HEK293 (cell line): ENCODE data around the gene TPD52L1.

Experiments used
- CTCF ChIA-PET: fragments of 350-600 bp; formaldehyde crosslinking; extraction: SDS; loops from one replicate; lab custom pipeline; 2021; ENCODE audit warnings: antibody characterized with exemption; lab: Yijun Ruan, JAX
- POLR2A ChIA-PET: fragments of 300-600 bp; formaldehyde crosslinking; extraction: SDS; loops from one replicate; lab custom pipeline; 2020; ENCODE audit warnings: antibody characterized with exemption, inconsistent platforms; lab: Yijun Ruan, JAX
- H3K27ac ChIP-seq: fragments of 200-500 bp; sonication (Bioruptor generic); 2 replicates; pipeline ENCODE4 v1.5.1; 2014; ENCODE audit warnings: low read depth, low read length, control low read depth, inconsistent platforms; ENCODE audit errors: extremely low read depth
- H3K36me3 ChIP-seq, 2 experiments: fragments of 200-500 bp in 1 of 2; sonication (Bioruptor generic) in 1 of 2; 1 replicate in 1 of 2; 2 replicates in 1 of 2; pipeline ENCODE4 v1.5.1; 2014 to 2017; ENCODE audit warnings: inconsistent platforms in 2 of 2, low read length in 2 of 2; ENCODE audit not compliant: control insufficient read depth in 2 of 2, insufficient read depth in 1 of 2
- H3K4me1 ChIP-seq: fragments of 200-500 bp; sonication (Bioruptor generic); 2 replicates; pipeline ENCODE4 v1.5.1; 2014; ENCODE audit warnings: mild to moderate bottlenecking, low read length, inconsistent platforms; ENCODE audit not compliant: control insufficient read depth, insufficient read depth
- H3K4me3 ChIP-seq: 2 replicates; pipeline ENCODE4 v1.5.1; 2011; ENCODE audit warnings: low read depth, mild to moderate bottlenecking, control low read depth, low read length, moderate library complexity
- H3K9me3 ChIP-seq: fragments of 200-500 bp; sonication (Bioruptor generic); 2 replicates; pipeline ENCODE4 v1.5.1; 2014; ENCODE audit warnings: low read depth, low read length, inconsistent platforms; ENCODE audit not compliant: control insufficient read depth, insufficient read depth
- MZF1 ChIP-seq: fragments of 450-650 bp; formaldehyde crosslinking; IDR thresholded peaks from 2 replicates; pipeline ENCODE4 v1.5.1; 2017; ENCODE audit warnings: missing biosample characterization, missing genetic modification characterization, borderline replicate concordance
- SP3 ChIP-seq: fragments of 450-650 bp; formaldehyde crosslinking; IDR thresholded peaks from 2 replicates; pipeline ENCODE4 v1.5.1; 2016; ENCODE audit warnings: missing biosample characterization, missing genetic modification characterization
- SP7 ChIP-seq: fragments of 450-650 bp; formaldehyde crosslinking; IDR thresholded peaks from 2 replicates; pipeline ENCODE4 v1.5.1; 2016; ENCODE audit warnings: missing biosample characterization, missing genetic modification characterization
- ZBTB1 ChIP-seq: fragments of 450-650 bp; formaldehyde crosslinking; IDR thresholded peaks from 2 replicates; pipeline ENCODE4 v1.5.1; 2016; ENCODE audit warnings: missing biosample characterization, missing genetic modification characterization
- ZFP37 ChIP-seq: fragments of 450-650 bp; formaldehyde crosslinking; IDR thresholded peaks from 2 replicates; pipeline ENCODE4 v1.5.1; 2016; ENCODE audit warnings: missing biosample characterization, missing genetic modification characterization
- ZFP41 ChIP-seq: fragments of 450-650 bp; formaldehyde crosslinking; IDR thresholded peaks from 2 replicates; pipeline ENCODE4 v1.5.1; 2016; ENCODE audit warnings: missing biosample characterization, missing genetic modification characterization, borderline replicate concordance
- ZNF138 ChIP-seq: fragments of 450-650 bp; formaldehyde crosslinking; IDR thresholded peaks from 2 replicates; pipeline ENCODE4 v1.5.1; 2016; ENCODE audit warnings: missing biosample characterization, missing genetic modification characterization, borderline replicate concordance
- ZNF19 ChIP-seq: fragments of 450-650 bp; formaldehyde crosslinking; IDR thresholded peaks from 2 replicates; pipeline ENCODE4; 2016; ENCODE audit warnings: missing biosample characterization, missing genetic modification characterization, low read depth
- ZNF214 ChIP-seq: fragments of 450-650 bp; formaldehyde crosslinking; IDR thresholded peaks from 2 replicates; pipeline ENCODE4 v1.5.1; 2017; ENCODE audit warnings: missing biosample characterization, mild to moderate bottlenecking, missing genetic modification characterization, borderline replicate concordance
- ZNF248 ChIP-seq: fragments of 450-650 bp; formaldehyde crosslinking; IDR thresholded peaks from 2 replicates; pipeline ENCODE4 v1.5.1; 2017; ENCODE audit warnings: missing biosample characterization, missing genetic modification characterization
- ZNF561 ChIP-seq: fragments of 450-650 bp; IDR thresholded peaks from 2 replicates; pipeline ENCODE4 v1.5.1; 2018; ENCODE audit warnings: missing biosample characterization, missing genetic modification characterization, borderline replicate concordance
- ZNF791 ChIP-seq: fragments of 450-650 bp; formaldehyde crosslinking; IDR thresholded peaks from 2 replicates; pipeline ENCODE4 v1.5.1; 2016; ENCODE audit warnings: missing biosample characterization, missing genetic modification characterization
- ZNF830 ChIP-seq: fragments of 450-650 bp; IDR thresholded peaks from 2 replicates; pipeline ENCODE4 v1.5.0; 2018; ENCODE audit warnings: missing biosample characterization, missing genetic modification characterization, low read depth, mild to moderate bottlenecking, moderate library complexity
- TF ChIP-seq, protein P1 (sequence below): fragments of 450-650 bp; formaldehyde crosslinking; IDR thresholded peaks from 2 replicates; pipeline ENCODE4; 2016; ENCODE audit warnings: missing biosample characterization, missing genetic modification characterization
- TF ChIP-seq, protein P2 (sequence below): fragments of 450-650 bp; formaldehyde crosslinking; IDR thresholded peaks from 2 replicates; pipeline ENCODE4 v1.5.1; 2016; ENCODE audit warnings: missing biosample characterization, missing genetic modification characterization, borderline replicate concordance
- TF ChIP-seq, protein P3 (sequence below): fragments of 450-650 bp; formaldehyde crosslinking; IDR thresholded peaks from 2 replicates; pipeline ENCODE4 v1.5.1; 2016; ENCODE audit warnings: missing biosample characterization, missing genetic modification characterization
- TF ChIP-seq, protein P4 (sequence below): fragments of 450-650 bp; formaldehyde crosslinking; IDR thresholded peaks from 2 replicates; pipeline ENCODE4 v1.5.1; 2016; ENCODE audit warnings: missing biosample characterization, missing genetic modification characterization
- TF ChIP-seq, protein P5 (sequence below): fragments of 450-650 bp; formaldehyde crosslinking; IDR thresholded peaks from 2 replicates; pipeline ENCODE4 v1.5.0; 2017; ENCODE audit warnings: missing biosample characterization, missing genetic modification characterization, borderline replicate concordance
- TF ChIP-seq, protein P6 (sequence below): fragments of 450-650 bp; formaldehyde crosslinking; IDR thresholded peaks from 2 replicates; pipeline ENCODE4 v1.5.1; 2017; ENCODE audit warnings: missing biosample characterization, mild to moderate bottlenecking, missing genetic modification characterization, moderate library complexity
- TF ChIP-seq, protein P7 (sequence below): sonication (generic); formaldehyde crosslinking; IDR thresholded peaks from 2 replicates; pipeline ENCODE4 v1.8.1; 2022; ENCODE audit warnings: mild to moderate bottlenecking, moderate library complexity, missing genetic modification reagents
- TF ChIP-seq, protein P8 (sequence below): fragments of 450-650 bp; formaldehyde crosslinking; IDR thresholded peaks from 2 replicates; pipeline ENCODE4 v1.5.1; 2016; ENCODE audit warnings: missing biosample characterization, missing genetic modification characterization, low read depth
- TF ChIP-seq, protein P9 (sequence below): fragments of 450-650 bp; formaldehyde crosslinking; IDR thresholded peaks from 2 replicates; pipeline ENCODE4 v1.5.1; 2017; ENCODE audit warnings: missing biosample characterization, missing genetic modification characterization

TPD52L1 gene

DNA sequence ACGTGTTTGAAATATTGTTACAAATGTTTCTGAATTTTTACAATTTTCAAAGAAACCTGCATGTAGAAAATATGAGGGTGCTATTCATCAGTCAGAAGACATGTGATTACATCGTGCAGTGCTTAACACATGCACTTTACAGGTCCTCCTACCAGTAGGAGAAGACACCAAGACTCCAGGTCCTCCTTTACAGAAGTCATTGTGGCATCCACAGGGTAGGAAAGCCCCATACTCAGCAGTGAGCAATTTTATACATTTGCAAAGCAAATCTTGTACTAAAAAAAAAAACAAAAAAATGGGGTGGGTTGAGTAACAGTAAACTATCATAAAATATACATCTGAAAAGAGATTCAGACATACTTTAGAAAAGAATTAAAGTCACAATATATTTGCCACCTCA, 14.0 kb downstream of the TPD52L1 start (continued):
- TF ChIP-seq, protein P1, sequence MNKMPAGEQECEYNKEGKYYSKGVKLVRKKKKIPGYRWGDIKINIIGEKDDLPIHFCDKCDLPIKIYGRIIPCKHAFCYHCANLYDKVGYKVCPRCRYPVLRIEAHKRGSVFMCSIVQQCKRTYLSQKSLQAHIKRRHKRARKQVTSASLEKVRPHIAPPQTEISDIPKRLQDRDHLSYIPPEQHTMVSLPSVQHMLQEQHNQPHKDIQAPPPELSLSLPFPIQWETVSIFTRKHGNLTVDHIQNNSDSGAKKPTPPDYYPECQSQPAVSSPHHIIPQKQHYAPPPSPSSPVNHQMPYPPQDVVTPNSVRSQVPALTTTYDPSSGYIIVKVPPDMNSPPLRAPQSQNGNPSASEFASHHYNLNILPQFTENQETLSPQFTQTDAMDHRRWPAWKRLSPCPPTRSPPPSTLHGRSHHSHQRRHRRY (tag by site-specific recombination), result no peak
- TF ChIP-seq, protein P2, sequence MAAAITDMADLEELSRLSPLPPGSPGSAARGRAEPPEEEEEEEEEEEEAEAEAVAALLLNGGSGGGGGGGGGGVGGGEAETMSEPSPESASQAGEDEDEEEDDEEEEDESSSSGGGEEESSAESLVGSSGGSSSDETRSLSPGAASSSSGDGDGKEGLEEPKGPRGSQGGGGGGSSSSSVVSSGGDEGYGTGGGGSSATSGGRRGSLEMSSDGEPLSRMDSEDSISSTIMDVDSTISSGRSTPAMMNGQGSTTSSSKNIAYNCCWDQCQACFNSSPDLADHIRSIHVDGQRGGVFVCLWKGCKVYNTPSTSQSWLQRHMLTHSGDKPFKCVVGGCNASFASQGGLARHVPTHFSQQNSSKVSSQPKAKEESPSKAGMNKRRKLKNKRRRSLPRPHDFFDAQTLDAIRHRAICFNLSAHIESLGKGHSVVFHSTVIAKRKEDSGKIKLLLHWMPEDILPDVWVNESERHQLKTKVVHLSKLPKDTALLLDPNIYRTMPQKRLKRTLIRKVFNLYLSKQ (tag by site-specific recombination), result no peak
- TF ChIP-seq ZNF19 (tag by site-specific recombination) (no peak), ZNF791 (tag by site-specific recombination) (no peak), ZFP41 (no peak), MZF1 (tag by site-specific recombination) (no peak)
- TF ChIP-seq, protein P3, sequence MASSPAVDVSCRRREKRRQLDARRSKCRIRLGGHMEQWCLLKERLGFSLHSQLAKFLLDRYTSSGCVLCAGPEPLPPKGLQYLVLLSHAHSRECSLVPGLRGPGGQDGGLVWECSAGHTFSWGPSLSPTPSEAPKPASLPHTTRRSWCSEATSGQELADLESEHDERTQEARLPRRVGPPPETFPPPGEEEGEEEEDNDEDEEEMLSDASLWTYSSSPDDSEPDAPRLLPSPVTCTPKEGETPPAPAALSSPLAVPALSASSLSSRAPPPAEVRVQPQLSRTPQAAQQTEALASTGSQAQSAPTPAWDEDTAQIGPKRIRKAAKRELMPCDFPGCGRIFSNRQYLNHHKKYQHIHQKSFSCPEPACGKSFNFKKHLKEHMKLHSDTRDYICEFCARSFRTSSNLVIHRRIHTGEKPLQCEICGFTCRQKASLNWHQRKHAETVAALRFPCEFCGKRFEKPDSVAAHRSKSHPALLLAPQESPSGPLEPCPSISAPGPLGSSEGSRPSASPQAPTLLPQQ (tag by site-specific recombination), result no peak

DNA sequence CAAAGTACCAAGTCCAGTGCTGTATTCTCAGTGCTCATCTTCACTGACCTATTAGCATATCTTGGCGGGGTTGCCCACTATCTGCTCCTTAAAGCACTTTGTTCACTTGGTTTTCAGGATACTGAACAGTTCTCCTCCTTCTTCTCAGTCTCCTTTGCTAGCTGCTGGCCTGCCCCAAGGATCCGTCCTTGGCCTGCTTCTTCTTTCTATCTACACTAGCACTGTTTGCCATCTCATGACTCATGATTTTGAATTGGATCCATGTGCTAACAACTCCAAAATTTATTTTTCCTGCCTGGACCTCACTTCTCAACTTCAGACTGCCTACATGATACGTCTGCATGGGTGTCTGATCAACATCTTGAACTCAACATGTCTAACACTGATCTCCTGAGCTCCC, 15.5 kb downstream of the TPD52L1 start:
- H3K27ac ChIP-seq, result no peak overlapping the region
- ChIA-PET CTCF (interaction anchor here (0.7 to 1.5 kb wide), 5 partner anchors 13 to 298 kb away, joined by 3 to 4 read pairs (median 3); no protein-coding TSS in a partner anchor), POLR2A (interaction anchor here (0.7 kb wide), 1 partner anchor 25 kb away, joined by 5 read pairs; no protein-coding TSS in a partner anchor)
- H3K36me3 ChIP-seq, result no peaks in the 10 kb centered on the region
- H3K9me3 ChIP-seq, result no peaks in the 10 kb centered on the region
- no peaks in the 10 kb centered on the region for H3K4me1 ChIP-seq
- no peak overlapping the region for H3K4me3 ChIP-seq
- TF ChIP-seq, protein P4, sequence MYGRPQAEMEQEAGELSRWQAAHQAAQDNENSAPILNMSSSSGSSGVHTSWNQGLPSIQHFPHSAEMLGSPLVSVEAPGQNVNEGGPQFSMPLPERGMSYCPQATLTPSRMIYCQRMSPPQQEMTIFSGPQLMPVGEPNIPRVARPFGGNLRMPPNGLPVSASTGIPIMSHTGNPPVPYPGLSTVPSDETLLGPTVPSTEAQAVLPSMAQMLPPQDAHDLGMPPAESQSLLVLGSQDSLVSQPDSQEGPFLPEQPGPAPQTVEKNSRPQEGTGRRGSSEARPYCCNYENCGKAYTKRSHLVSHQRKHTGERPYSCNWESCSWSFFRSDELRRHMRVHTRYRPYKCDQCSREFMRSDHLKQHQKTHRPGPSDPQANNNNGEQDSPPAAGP (tag by site-specific recombination), result no peak
- TF ChIP-seq ZNF214, result no peak
- no peak for TF ChIP-seq ZNF830 (tag by site-specific recombination)
- TF ChIP-seq ZFP37 (tag by site-specific recombination), result no peak
- no peak for TF ChIP-seq ZBTB1
- TF ChIP-seq ZNF561 (tag by site-specific recombination), result no peak
- TF ChIP-seq, protein P5, sequence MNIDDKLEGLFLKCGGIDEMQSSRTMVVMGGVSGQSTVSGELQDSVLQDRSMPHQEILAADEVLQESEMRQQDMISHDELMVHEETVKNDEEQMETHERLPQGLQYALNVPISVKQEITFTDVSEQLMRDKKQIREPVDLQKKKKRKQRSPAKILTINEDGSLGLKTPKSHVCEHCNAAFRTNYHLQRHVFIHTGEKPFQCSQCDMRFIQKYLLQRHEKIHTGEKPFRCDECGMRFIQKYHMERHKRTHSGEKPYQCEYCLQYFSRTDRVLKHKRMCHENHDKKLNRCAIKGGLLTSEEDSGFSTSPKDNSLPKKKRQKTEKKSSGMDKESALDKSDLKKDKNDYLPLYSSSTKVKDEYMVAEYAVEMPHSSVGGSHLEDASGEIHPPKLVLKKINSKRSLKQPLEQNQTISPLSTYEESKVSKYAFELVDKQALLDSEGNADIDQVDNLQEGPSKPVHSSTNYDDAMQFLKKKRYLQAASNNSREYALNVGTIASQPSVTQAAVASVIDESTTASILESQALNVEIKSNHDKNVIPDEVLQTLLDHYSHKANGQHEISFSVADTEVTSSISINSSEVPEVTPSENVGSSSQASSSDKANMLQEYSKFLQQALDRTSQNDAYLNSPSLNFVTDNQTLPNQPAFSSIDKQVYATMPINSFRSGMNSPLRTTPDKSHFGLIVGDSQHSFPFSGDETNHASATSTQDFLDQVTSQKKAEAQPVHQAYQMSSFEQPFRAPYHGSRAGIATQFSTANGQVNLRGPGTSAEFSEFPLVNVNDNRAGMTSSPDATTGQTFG (tag by site-specific recombination), result no peak
- no peak for TF ChIP-seq SP3 (tag by site-specific recombination)
- TF ChIP-seq, protein P6, sequence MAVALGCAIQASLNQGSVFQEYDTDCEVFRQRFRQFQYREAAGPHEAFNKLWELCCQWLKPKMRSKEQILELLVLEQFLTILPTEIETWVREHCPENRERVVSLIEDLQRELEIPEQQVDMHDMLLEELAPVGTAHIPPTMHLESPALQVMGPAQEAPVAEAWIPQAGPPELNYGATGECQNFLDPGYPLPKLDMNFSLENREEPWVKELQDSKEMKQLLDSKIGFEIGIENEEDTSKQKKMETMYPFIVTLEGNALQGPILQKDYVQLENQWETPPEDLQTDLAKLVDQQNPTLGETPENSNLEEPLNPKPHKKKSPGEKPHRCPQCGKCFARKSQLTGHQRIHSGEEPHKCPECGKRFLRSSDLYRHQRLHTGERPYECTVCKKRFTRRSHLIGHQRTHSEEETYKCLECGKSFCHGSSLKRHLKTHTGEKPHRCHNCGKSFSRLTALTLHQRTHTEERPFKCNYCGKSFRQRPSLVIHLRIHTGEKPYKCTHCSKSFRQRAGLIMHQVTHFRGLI, result no peak
- TF ChIP-seq, protein P7, sequence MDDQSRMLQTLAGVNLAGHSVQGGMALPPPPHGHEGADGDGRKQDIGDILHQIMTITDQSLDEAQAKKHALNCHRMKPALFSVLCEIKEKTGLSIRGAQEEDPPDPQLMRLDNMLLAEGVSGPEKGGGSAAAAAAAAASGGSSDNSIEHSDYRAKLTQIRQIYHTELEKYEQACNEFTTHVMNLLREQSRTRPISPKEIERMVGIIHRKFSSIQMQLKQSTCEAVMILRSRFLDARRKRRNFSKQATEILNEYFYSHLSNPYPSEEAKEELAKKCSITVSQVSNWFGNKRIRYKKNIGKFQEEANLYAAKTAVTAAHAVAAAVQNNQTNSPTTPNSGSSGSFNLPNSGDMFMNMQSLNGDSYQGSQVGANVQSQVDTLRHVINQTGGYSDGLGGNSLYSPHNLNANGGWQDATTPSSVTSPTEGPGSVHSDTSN (CRISPR knock-in tag), result no peak
- TF ChIP-seq, protein P8, sequence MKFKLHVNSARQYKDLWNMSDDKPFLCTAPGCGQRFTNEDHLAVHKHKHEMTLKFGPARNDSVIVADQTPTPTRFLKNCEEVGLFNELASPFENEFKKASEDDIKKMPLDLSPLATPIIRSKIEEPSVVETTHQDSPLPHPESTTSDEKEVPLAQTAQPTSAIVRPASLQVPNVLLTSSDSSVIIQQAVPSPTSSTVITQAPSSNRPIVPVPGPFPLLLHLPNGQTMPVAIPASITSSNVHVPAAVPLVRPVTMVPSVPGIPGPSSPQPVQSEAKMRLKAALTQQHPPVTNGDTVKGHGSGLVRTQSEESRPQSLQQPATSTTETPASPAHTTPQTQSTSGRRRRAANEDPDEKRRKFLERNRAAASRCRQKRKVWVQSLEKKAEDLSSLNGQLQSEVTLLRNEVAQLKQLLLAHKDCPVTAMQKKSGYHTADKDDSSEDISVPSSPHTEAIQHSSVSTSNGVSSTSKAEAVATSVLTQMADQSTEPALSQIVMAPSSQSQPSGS (tag by site-specific recombination), result no peak
- TF ChIP-seq ZNF248 (tag by site-specific recombination), result no peak
- TF ChIP-seq, protein P9, sequence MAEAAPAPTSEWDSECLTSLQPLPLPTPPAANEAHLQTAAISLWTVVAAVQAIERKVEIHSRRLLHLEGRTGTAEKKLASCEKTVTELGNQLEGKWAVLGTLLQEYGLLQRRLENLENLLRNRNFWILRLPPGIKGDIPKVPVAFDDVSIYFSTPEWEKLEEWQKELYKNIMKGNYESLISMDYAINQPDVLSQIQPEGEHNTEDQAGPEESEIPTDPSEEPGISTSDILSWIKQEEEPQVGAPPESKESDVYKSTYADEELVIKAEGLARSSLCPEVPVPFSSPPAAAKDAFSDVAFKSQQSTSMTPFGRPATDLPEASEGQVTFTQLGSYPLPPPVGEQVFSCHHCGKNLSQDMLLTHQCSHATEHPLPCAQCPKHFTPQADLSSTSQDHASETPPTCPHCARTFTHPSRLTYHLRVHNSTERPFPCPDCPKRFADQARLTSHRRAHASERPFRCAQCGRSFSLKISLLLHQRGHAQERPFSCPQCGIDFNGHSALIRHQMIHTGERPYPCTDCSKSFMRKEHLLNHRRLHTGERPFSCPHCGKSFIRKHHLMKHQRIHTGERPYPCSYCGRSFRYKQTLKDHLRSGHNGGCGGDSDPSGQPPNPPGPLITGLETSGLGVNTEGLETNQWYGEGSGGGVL (tag by site-specific recombination), result no peak
- TF ChIP-seq SP7 (tag by site-specific recombination), result no peak
- TF ChIP-seq ZNF138 (tag by site-specific recombination), result no peak
